ENCODE data around the gene RAD18.

GRCh38 chr3:8994226-8994625 is 31.0 kb upstream of the RAD18 start:
- TF ChIP-seq CTCF (IDR thresholded peaks at IDR 0.05; ENCODE audit: insufficient read depth, low read length, poor library complexity, severe bottlenecking) (no peak), EZH2phosphoT487 (conservative IDR thresholded peaks at IDR 0.05; ENCODE audit: low read length) (no peak)

Measured in SU-DHL-6 (cell line).